Skin of body (tissue), 3 donors: ENCODE results near the gene G3BP2. TPM values are rescaled to one million over a fixed set of nuclear protein-coding genes. Genes with fewer than 3 reads are reported as not detected.

Source experiments
- DNase-seq: peaks from one replicate; lab custom pipeline; 2025; lab: John Stamatoyannopoulos, UW
- small RNA-seq: library from RNA; depleted of rRNA; stranded (forward); fragments of <200 nt; gene quantifications from one replicate; pipeline ENCODE3, GENCODE V24; 2014; ENCODE audit warnings: low replicate concordance
- total RNA-seq: library from RNA; depleted of rRNA; stranded (reverse); fragments of >200 nt; gene quantifications from one replicate; pipeline ENCODE4 v1.2.3, GENCODE V29; 2014

G3BP2 gene
- total RNA-seq, 1 donor from 2014 or later = 103 TPM

DNA sequence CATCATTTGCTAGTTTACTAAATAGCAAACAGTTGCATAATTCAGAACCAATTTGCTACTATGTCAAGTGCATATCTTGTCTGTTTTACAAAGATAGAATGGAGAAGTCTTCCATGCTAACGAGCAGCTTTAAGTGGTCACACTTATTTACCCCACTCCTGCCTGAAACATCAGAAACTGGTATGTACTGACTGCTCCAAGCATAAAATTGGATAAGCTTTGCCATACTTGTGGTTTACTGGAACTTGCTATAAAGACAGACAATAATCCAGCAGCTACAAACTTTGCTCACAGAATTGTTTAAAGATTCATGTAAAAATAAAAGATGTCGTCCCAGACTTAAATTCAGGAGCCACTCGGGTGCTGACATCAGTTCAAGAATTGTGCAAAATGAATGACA is 29.6 kb downstream of the G3BP2 start:
- no peak for DNase-seq

DNA sequence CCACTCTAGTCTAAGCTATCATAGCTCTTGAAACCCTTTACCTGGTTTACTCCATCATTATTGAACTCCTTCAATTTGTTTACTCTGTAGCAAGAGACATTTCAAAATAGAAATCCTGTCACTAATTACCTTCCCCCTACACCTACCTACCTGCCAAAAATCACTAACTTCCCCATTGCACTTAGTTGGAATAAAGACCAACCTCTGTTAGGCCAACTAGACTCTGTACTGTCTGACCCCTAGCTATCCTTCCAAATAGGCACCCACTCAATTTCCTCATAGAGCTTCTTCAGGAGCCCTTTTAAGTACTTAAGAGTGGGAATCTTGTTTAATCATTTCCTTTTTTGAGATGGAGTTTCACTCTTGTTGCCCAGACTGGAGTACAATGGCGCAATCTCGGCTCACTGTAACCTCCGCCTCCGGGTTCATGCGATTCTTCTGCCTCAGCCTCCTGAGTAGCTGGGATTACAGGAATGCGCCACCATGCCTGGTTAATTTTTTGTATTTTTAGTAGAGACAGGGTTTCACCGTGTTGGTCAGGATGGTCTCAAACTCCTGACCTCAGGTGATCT is 34.0 kb downstream of the G3BP2 start:
- no peak for DNase-seq

DNA sequence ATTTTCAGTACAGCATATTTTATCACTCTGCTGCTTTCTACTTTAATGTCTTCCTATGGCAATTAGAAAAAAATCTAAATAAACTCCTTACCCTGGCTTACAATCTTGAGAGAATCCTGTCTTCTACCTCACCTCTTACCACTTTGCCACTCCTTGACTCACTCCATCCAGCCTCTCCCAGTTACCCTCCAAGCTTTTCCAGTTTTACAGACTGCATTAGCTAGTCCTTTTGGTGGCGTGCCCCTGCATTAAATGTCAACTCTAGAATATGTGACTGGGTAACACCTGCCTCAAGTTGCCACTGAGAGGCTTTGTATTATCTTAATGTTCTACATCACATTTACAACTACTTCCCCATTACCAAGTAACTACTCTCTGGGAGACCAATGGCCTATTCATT is 35.4 kb downstream of the G3BP2 start:
- DNase-seq = no peak

DNA sequence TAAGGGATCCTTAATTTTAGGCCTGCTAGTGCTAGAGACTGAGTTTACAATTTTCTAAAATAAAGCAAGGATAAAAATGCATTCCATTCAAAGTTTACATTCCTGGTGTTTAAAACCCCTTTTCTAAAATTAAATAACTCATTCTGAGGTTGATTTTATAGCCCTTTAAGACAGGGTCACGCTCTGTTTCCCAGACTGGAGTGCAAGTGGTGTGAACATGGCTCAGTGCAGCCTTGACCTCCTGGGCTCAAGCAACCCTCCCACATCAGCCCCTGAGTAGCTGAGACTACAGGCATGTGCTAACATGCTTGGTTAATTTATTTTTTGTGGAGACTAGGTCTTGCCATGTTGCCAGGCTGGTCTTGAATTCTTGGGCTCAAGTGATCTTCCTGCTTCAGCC is 36.0 kb downstream of the G3BP2 start:
- no peak for DNase-seq

DNA sequence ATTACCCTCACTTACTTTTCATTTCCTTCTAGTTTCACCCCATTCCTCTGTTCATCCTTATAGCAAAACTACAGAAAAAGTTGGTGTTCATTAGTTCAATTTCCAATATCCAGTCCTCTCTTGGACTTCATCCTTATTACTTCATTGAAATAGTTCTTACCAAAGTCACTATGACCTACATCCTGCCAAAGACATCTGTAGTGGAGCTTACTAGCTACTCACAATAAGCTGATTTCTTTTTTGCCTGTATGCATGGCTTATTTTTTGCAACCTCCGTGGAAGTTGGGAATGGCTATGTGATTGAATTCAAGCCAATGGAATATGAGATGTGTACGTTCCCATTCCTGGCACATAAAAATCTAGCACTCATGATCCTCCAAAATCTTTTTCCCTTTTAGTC is 38.3 kb downstream of the G3BP2 start:
- no peak for DNase-seq

DNA sequence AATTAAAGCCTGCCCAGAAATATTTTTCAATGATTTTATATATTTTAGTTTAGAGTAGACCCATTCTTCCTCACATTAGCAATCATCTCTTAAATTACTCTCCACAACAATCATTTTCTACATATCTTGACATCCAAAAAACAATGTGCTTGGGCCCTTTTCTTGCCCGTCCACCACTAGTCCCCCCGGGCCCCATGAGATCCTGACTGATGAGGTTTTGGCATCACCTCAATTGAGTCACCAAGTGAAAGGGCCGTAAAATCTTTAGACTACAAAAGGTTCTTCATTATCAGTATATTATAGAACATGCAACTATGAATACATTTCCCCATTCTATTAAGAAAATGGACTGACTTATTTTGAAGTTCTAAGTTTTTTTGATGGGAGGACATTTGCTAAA is 38.9 kb downstream of the G3BP2 start:
- no peak for DNase-seq

DNA sequence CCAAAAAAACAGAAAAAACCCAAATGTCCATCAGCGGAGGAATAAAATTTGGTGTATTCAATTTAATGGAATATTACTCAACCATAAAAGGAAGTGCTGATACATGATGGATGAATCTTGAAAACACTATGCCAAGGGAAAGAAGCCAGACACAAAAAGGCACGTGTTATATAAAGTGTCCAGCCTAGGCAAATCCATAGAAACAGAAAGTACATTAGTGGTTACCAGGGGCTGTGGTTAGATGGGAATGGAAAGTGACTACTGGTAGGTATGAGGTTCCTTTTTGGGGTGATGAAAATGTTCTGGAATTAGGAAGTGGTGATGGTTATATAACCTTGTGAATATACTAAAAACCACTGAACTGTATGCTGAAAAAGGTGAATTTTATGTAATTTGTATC is 39.4 kb downstream of the G3BP2 start:
- DNase-seq = no peak

DNA sequence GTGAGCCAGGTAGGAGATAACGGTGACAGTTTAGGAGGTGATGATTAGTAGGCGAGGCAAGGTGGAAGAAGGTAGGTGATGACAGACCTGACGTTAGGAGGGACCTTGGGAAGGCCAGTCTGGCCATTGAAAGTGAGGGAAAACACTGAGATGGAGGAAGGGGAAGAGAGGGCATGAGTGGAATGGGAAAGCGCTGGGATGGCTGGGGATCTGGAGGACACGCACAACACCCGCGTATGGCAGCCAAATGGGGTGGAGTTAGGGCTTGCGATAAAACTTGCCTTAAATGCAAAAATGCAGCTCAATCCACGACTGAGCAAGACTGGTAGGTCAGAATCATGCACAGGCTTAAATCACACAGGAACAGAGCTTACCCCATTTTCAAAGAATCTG is 42.3 kb downstream of the G3BP2 start:
- no peak for DNase-seq

DNA sequence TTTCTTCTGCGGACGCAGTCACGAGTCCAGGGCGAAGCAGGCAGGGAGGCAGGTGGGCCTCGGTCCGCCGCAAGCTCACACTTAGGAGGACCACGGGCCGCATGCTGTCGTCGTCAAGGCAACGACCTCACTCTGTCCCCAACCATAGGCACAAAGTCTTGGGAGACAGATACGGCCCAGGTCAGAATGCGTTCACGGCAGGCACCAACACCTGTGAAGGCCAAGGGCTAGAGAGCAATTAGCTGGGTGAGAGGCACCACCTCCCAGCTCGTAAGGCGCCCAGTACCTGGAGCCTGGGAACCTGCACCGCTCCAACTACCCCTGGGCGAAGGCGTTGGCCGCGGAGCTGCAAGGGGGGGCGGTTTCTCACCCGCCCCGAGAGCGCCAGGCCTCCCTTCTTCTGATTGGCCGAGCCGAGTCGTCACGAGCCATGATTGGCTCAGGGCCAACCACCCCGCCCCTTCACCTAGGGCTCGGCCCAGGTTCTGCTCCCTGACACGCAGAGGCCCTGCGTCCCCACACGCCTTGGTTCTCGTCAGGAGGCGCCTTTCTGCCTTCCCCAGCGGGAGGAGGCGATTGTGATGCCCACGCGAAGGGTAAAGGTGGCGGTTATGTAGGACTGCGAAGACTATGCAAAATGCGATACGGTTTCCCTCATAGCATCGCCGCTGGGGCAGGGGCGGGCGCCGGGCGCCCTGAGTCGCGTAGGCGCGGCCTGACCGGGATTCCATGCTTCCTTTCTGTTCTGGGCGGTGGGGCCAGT is 42.9 kb downstream of the G3BP2 start, which contains the start of gene CDKL2:
CDKL2 (minus strand) TSS at position 355 of the 763 bp plus-strand sequence. CDS start 4,540 bp downstream, outside the sequence.
- DNase-seq = no peak

DNA sequence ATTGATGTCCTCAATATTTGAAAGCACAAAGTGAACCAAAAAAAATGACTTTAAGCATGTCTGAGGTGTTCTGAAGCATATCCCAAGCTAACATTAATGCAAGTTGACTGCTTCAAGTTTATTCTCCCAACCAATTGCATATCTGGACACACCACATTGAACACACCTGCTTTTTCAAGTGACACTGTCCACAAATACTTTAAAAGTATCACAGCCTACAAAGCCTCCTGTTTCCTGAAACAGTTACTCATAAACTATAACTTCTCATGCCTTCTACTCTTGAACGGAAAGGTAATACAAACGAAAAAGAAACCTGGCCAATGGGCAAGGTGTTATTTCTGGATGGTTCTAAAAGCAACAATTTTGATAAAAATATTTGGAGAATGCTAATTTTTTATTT is 44.0 kb downstream of the G3BP2 start:
- no peak for DNase-seq

DNA sequence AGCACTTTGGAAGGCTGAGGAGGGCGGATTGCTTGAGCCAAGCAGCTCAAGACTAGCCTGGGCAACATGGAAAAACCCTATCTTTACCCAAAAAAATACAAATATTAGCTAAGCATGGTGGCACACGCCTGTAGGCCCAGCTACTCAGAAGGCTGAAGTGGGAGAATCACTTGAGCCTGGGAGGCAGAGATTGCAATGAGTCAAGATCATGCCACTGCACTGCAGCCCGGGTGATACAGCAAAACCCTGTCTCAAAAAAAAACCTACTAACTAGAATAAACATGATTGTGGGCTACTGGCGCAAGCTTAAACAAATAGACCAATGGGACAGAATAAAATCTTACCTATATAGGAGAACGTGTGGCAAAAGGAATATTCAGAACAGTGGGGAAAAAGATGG is 50.2 kb downstream of the G3BP2 start:
- no peak for DNase-seq

DNA sequence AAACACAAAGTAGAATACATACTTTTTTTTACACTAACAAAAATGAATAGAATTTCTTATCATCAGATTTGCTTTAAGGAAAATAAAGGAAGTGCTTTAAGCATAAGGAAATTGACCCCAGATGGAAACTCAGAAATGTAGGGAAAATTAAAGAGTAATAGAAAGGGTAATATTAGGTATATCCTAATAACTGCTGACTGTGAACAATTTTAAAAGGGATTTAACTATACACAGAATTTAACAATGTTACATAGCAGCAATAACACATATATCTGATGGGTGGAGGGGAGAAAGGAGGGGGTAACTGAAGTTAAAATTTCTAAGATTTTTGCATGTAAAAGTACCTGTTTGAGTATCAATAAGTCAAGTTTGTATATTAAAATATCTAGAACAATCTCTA is 51.5 kb downstream of the G3BP2 start:
- DNase-seq = no peak

DNA sequence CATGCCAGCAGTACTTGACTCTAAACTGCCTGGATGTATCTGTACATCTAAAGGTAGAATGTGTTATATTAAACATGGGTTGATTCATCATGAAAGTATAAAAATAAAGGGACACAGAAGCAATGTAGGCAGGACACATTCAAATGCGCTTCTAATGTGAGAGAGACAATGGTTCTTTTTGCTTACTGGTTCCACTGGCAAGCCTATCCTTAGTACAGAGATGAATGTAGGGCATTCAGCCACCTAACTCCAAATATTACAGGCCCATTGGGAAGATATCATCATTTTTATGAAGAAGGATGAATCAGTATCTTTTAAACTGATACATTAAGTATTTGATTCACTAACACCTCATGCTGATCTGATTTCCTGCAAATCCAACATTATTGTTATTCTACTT is 60.9 kb downstream of the G3BP2 start:
- DNase-seq = no peak

DNA sequence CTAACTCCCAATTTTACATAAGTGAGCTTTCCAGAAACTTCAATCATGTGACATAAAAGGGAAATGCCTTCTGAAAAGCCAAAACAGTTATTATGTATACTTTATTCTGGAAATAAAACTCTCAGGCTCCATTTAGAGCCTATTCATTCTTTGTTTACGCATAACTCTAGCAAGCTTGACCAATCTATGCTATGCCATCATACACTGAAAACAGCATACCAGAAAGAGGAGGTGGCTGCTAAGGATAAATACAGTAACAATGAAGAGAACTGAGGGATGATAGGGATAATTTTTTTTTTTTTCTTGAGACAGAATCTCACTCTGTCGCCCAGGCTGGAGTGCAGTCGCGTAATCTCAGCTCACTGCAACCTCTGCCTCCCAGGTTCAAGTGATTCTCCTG is 67.3 kb downstream of the G3BP2 start:
- DNase-seq = no peak

DNA sequence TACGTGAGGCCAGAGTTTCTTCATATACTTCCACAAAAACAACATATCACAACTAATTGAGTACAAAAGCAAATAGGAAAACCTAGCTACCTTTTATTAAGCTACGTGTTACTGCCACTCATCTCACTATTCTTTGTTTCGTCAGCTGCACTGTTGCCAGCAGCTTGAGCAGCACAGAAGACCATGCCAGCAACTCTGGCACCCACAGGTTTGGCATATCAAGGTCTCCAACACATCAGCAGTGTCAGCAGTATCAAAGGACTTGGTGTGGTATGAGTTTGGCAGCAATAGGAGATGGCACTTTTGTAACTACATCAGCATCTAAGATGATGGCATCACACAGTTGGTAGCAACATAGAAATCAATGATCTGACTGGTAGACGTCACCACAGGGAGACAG is 73.6 kb downstream of the G3BP2 start:
- no peak for DNase-seq

DNA sequence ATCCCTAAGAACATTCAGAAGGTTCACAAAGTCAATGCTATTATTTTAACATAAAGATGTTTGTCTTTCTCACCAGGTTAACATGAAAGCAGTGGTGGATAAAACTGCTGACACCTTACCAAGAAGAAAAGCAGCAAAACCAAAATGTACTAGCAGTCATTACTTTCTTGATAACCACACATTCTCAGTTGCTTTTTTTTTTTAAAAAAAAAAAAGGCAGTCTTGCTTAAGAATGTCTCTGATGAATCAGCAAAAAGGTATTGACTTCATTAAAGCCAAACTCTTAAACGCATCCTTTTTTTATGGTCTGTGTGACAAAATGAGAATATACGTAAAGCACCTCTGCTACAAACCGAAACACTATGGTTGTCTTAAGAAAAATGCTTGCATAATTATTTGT is 74.8 kb downstream of the G3BP2 start:
- no peak for DNase-seq

DNA sequence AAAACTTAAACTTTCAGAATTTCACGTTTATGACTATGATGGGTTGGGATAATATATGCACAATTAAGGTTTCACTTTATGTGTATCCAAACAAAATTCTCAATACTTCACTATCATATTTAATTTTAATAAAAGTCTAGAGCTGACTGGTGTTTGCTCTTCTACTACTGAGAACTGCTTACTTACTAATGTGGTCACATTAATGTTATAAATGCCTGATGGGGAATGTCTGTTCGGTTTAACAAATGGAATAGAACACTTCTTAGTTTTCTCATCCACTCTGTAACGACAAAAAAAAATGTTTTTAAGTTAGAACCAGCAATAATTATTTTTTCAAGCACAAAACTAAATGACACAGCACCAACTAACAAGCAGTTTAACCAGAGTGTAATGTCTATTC is 77.2 kb downstream of the G3BP2 start:
- DNase-seq = no peak

DNA sequence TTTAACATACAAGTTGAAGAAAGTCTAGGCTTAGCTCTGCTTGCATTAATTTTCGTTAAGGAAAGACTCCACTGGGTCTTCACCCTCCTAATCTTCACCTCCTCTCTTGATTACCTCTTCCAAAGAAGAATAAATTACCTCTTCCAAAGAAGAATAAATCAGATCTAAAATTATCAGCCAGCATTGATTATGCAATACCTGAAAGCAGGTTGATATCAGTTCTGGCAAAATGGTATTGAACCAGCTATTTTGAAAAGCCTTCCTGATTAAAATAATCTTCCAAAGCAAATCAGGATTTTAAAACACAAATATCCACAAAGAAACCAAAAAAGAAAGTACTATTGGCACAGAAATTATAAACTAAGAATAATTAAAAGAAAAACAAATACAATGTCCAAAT is 79.8 kb downstream of the G3BP2 start:
- DNase-seq = no peak

Small RNA genes lying within 50 kb of the gene (small RNA-seq; reads per million reads assigned to genes)
- not detected for gene RF00019

Other genes with a start within 250 kb of the G3BP2 start
- gene RCHY1, start 159.0 kb downstream of the G3BP2 start, total RNA-seq = 39.3 TPM
- gene THAP6, start 158.9 kb downstream of the G3BP2 start, total RNA-seq = 18.1 TPM
- not detected for gene ODAPH, start 117.3 kb downstream of the G3BP2 start, total RNA-seq
- 0.49 TPM for gene CDKL2, start 42.9 kb downstream of the G3BP2 start, total RNA-seq
- 104 TPM for gene USO1, start 51.2 kb upstream of the G3BP2 start, total RNA-seq
- 0.10 TPM for gene PPEF2, start 229.0 kb upstream of the G3BP2 start, total RNA-seq